Measurements from ENCODE around the gene MAP1B. TPM values are rescaled to one million over a fixed set of nuclear protein-coding genes. Genes with fewer than 3 reads are reported as not detected.

MAP1B gene
- total and polyA plus RNA-seq, 2 of the 4 experiments (the other 2 are of a cell fraction), result 41.1 to 183 TPM

- Histone ChIP-seq H3K27me3 (ENCODE audit: control insufficient read depth, insufficient read depth, low read length) (no peaks in the 10 kb centered on the region), H3K4me3 (ENCODE audit: insufficient read depth, low read depth, low read length) (no peak overlapping the region), H4K91ac (ENCODE audit: insufficient read depth, low read depth, low read length) (no peak overlapping the region), H3K9me3 (ENCODE audit: control insufficient read depth, insufficient read depth, low read length) (no peaks in the 10 kb centered on the region), H3K27ac (ENCODE audit: insufficient read depth, low read length) (no peak overlapping the region; the same call in 1 of the 2 replicates), H3K36me3 (ENCODE audit: control insufficient read depth, insufficient read depth, low read length) (peaks cover 4% of the 10 kb centered on the region), H3K23ac (ENCODE audit: low read depth, low read length) (no peak overlapping the region), H3K56ac (ENCODE audit: extremely low read depth, insufficient read depth, low read length) (no peak overlapping the region), H4K20me1 (ENCODE audit: insufficient read depth, low read length) (peaks cover 10% of the 10 kb centered on the region; the same call in 1 of the 2 replicates), H3K18ac (ENCODE audit: low read depth, low read length) (no peak overlapping the region), H3K9ac (ENCODE audit: low read depth, low read length) (no peak overlapping the region), H4K5ac (ENCODE audit: low read depth, low read length) (no peak overlapping the region), H3K4me1 (ENCODE audit: control insufficient read depth, insufficient read depth, low read length) (peaks cover 25% of the 10 kb centered on the region), H2AK5ac (ENCODE audit: low read depth, low read length) (no peak overlapping the region), H3K14ac (replicated peaks; ENCODE audit: low read depth, low read length) (no peak overlapping the region), H2BK5ac (ENCODE audit: low read depth, low read length, poor library complexity, severe bottlenecking) (peak overlapping the region; percentile 92), H2BK15ac (ENCODE audit: low read depth, low read length) (no peak overlapping the region), H3K4me2 (ENCODE audit: low read depth, low read length) (no peak overlapping the region), H4K8ac (ENCODE audit: low read depth in 2 of 2, low read length in 2 of 2) (no peak overlapping the region), H2AFZ (replicated peaks; ENCODE audit: low read length, poor library complexity) (no peak overlapping the region), H2AK9ac (replicated peaks; ENCODE audit: low read depth, low read length, poor library complexity) (no peak overlapping the region), H3K79me1 (ENCODE audit: low read depth in 1 of 2, low read length in 2 of 2) (peaks cover 22 to 72% of the 10 kb centered on the region in 2 experiments), H2BK120ac (ENCODE audit: low read depth, low read length) (peak overlapping the region; percentile 20; the same call in 1 of the 2 replicates), H2BK20ac (ENCODE audit: low read depth, low read length) (0 out of 2 replicates have a peak overlapping the region, but pooled peaks have one; percentile 1), H3K4ac (ENCODE audit: low read depth, low read length) (no peak overlapping the region), H3K9me1 (ENCODE audit: insufficient read depth, low read length) (peaks cover 31% of the 10 kb centered on the region)
- ChIA-PET CTCF (no interaction called here), POLR2A (ENCODE audit: unreplicated experiment) (no interaction called here)
- dilution Hi-C loops (cut with HindIII; ENCODE audit: low sequenced_read_pairs, unreplicated experiment), result no loop called here
- TF ChIP-seq, protein P1, sequence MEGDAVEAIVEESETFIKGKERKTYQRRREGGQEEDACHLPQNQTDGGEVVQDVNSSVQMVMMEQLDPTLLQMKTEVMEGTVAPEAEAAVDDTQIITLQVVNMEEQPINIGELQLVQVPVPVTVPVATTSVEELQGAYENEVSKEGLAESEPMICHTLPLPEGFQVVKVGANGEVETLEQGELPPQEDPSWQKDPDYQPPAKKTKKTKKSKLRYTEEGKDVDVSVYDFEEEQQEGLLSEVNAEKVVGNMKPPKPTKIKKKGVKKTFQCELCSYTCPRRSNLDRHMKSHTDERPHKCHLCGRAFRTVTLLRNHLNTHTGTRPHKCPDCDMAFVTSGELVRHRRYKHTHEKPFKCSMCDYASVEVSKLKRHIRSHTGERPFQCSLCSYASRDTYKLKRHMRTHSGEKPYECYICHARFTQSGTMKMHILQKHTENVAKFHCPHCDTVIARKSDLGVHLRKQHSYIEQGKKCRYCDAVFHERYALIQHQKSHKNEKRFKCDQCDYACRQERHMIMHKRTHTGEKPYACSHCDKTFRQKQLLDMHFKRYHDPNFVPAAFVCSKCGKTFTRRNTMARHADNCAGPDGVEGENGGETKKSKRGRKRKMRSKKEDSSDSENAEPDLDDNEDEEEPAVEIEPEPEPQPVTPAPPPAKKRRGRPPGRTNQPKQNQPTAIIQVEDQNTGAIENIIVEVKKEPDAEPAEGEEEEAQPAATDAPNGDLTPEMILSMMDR (conservative IDR thresholded peaks at IDR 0.05; ENCODE audit: low read depth, low read length), result peak; percentile 52
- TF ChIP-seq MAFK (IDR thresholded peaks at IDR 0.05; ENCODE audit: low read depth, low read length) (no peak), RAD21 (IDR thresholded peaks at IDR 0.05; ENCODE audit: low read length) (peak; percentile 56), SMC3 (IDR thresholded peaks at IDR 0.05; ENCODE audit: low read depth, low read length) (peak; percentile 55)
- DNase-seq (no peak), ATAC-seq (ENCODE audit: low read depth) (no peak)
- intact Hi-C loops (cut with micrococcal nuclease), result loop anchor here (5.0 to 10.0 kb wide), 2 partner anchors 109 to 137 kb away; no protein-coding TSS in a partner anchor
- no TSS peak for BruUV-seq (replicated peaks)
- no CpG with 5 or more reads among the region's 2 CpGs for WGBS, 2 experiments (ENCODE audit: extremely low coverage in 2 of 2, insufficient read length in 1 of 2)
- in situ Hi-C loops (cut with MboI; ENCODE audit: low sequenced_read_pairs), result no loop called here
Observed at GRCh38 chr5:72137826-72138409, 30.6 kb downstream of the MAP1B start.
